HEK293 (cell line): ENCODE data around the gene CHCHD6.

ENCODE experiments used
- ATF2 ChIP-seq: fragments of 450-650 bp; formaldehyde crosslinking; IDR thresholded peaks from 2 replicates; pipeline ENCODE4 v1.5.1; 2016; ENCODE audit warnings: missing biosample characterization, missing genetic modification characterization, low read depth
- CTCF ChIP-seq: fragments of 450-650 bp; formaldehyde crosslinking; IDR thresholded peaks from 2 replicates; pipeline ENCODE4 v1.5.1; 2016; ENCODE audit warnings: missing biosample characterization, missing genetic modification characterization
- PBX3 ChIP-seq: sonication (generic); formaldehyde crosslinking; IDR thresholded peaks from 2 replicates; pipeline ENCODE4 v1.8.1; 2022; ENCODE audit warnings: mild to moderate bottlenecking, moderate library complexity, missing genetic modification reagents
- YY1 ChIP-seq: fragments of 450-650 bp; formaldehyde crosslinking; IDR thresholded peaks from 2 replicates; pipeline ENCODE4 v1.5.1; 2018; ENCODE audit warnings: missing biosample characterization, missing genetic modification characterization
- ZFP3 ChIP-seq: fragments of 450-650 bp; formaldehyde crosslinking; IDR thresholded peaks from 2 replicates; pipeline ENCODE4 v1.5.1; 2016; ENCODE audit warnings: low read depth, missing biosample characterization, missing genetic modification characterization
- ZNF416 ChIP-seq: fragments of 450-650 bp; formaldehyde crosslinking; IDR thresholded peaks from 2 replicates; pipeline ENCODE4 v1.5.1; 2016; ENCODE audit warnings: missing biosample characterization, missing genetic modification characterization
- ZNF529 ChIP-seq: fragments of 450-650 bp; formaldehyde crosslinking; IDR thresholded peaks from 2 replicates; pipeline ENCODE4 v1.5.1; 2017; ENCODE audit warnings: missing genetic modification characterization, missing biosample characterization; ENCODE audit not compliant: insufficient replicate concordance
- ZNF792 ChIP-seq: fragments of 450-650 bp; formaldehyde crosslinking; IDR thresholded peaks from 2 replicates; pipeline ENCODE4 v1.5.1; 2016; ENCODE audit warnings: missing biosample characterization, missing genetic modification characterization

- TF ChIP-seq ZNF792 (tag by site-specific recombination): no peak
- no peak for TF ChIP-seq ZNF529 (tag by site-specific recombination)
- no peak for TF ChIP-seq PBX3 (CRISPR knock-in tag)
- no peak for TF ChIP-seq CTCF (tag by site-specific recombination)
- TF ChIP-seq YY1 (tag by site-specific recombination): no peak
- no peak for TF ChIP-seq ATF2 (tag by site-specific recombination)
- no peak for TF ChIP-seq ZNF416 (tag by site-specific recombination)
- no peak for TF ChIP-seq ZFP3 (tag by site-specific recombination)
Observed at GRCh38 chr3:126867863-126868200, 163.8 kb downstream of the CHCHD6 start.
